Right lobe of liver (tissue), 4 donors: Measurements from ENCODE around the gene ATP5MK.
"Not testable (repeated sequence)": the region's sequence is repeated elsewhere in the genome, so short reads cannot be mapped to it uniquely, and the experiment has no call there.

ENCODE experiments used
- CTCF ChIP-seq, 4 donors: fragments of 200-600 bp in 3 of 4; fragments of 450-650 bp in 1 of 4; IDR thresholded peaks; one replicate each; pipeline versions ENCODE4 v1.5.1 to v1.8.0; 2016 to 2022; ENCODE audit warnings: antibody characterized with exemption in 4 of 4, mild to moderate bottlenecking in 2 of 4
- POLR2A ChIP-seq: fragments of 450-650 bp; IDR thresholded peaks from one replicate; pipeline ENCODE4 v1.6.1; 2017; ENCODE audit warnings: antibody characterized with exemption, mild to moderate bottlenecking
- donor health status: DM: no; HTN: no; CAD: no.
- donor health status: DM: no; HTN: no; CAD: no.
- donor health status: DM: no; HTN: yes; CAD: no.

GRCh38 chr10:103417148-103417469 lies 20.8 kb upstream of the ATP5MK start:
- not testable (repeated sequence) for TF ChIP-seq CTCF (IDR thresholded peaks at IDR 0.05); POLR2A
